HG03378 (cell line): Measurements from ENCODE around the gene CEP192.
"Not testable (repeated sequence)": the region's sequence is repeated elsewhere in the genome, so short reads cannot be mapped to it uniquely, and the experiment has no call there.

Experiments used
- ATAC-seq: cut with Tn5 transposase; IDR thresholded peaks from one replicate; pipeline ENCODE4 v1.9.1; 2021; ENCODE audit warnings: mild to moderate bottlenecking, moderate library complexity; ENCODE audit not compliant: unreplicated experiment

The CEP192 gene, protein sequence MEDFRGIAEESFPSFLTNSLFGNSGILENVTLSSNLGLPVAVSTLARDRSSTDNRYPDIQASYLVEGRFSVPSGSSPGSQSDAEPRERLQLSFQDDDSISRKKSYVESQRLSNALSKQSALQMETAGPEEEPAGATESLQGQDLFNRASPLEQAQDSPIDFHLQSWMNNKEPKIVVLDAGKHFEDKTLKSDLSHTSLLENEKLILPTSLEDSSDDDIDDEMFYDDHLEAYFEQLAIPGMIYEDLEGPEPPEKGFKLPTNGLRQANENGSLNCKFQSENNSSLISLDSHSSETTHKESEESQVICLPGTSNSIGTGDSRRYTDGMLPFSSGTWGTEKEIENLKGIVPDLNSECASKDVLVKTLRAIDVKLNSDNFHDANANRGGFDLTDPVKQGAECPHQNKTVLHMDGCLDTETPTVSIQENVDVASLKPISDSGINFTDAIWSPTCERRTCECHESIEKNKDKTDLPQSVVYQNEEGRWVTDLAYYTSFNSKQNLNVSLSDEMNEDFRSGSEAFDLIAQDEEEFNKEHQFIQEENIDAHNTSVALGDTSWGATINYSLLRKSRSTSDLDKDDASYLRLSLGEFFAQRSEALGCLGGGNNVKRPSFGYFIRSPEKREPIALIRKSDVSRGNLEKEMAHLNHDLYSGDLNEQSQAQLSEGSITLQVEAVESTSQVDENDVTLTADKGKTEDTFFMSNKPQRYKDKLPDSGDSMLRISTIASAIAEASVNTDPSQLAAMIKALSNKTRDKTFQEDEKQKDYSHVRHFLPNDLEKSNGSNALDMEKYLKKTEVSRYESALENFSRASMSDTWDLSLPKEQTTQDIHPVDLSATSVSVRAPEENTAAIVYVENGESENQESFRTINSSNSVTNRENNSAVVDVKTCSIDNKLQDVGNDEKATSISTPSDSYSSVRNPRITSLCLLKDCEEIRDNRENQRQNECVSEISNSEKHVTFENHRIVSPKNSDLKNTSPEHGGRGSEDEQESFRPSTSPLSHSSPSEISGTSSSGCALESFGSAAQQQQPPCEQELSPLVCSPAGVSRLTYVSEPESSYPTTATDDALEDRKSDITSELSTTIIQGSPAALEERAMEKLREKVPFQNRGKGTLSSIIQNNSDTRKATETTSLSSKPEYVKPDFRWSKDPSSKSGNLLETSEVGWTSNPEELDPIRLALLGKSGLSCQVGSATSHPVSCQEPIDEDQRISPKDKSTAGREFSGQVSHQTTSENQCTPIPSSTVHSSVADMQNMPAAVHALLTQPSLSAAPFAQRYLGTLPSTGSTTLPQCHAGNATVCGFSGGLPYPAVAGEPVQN (N-terminal part only)

DNA sequence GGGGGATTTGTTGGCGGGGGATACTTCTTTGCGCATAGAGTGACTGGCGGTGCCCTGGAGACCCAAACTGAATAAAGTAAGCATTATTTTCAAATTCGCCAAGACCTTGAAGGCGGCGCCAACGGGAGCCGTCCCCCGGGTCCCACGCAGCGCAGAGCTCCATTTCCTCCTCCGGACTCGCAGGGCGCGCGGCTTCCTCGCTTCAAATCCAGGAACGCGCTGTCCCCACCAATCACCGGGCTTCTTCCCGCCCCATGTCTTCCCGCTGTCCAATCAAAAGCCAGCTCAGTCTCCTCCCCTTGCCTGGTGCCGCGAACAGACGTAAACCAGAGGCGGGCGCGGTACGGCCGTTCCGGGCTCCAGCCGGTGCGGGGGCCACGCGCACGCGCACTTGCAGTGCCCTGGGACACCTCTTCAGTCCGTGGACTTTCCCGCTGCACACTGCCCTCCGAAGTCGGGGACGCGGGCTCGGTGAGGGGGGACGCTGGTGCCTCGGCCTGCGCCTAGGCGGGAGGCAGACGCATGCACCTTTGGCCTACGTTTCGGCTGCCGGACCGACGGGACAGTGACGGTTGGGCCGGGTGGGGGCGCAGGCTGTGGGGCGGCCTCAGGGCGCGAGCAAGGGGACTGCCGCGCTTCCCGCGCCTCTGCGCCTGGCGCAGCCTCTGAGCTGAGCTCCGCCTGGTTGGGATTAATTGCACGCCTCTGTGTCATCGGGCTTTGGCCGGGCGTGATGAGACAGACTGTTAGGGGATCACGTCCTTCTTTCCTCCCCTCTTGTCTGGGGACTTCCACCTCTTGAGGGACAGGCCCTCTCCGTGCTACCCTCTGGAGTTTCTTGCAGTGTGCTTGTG lies at the start of gene CEP192:
TSS of gene CEP192 (plus strand) at position 396 of the 854 bp plus-strand sequence. CDS start 8,063 bp downstream, outside the sequence.
- ATAC-seq, result peak; percentile 76

GRCh38 chr18:12943215-12943614 lies 47.9 kb upstream of the CEP192 start:
- no peak for ATAC-seq

- no peak for ATAC-seq
Measured at GRCh38 chr18:12944709-12945108, 46.5 kb upstream of the CEP192 start.

DNA sequence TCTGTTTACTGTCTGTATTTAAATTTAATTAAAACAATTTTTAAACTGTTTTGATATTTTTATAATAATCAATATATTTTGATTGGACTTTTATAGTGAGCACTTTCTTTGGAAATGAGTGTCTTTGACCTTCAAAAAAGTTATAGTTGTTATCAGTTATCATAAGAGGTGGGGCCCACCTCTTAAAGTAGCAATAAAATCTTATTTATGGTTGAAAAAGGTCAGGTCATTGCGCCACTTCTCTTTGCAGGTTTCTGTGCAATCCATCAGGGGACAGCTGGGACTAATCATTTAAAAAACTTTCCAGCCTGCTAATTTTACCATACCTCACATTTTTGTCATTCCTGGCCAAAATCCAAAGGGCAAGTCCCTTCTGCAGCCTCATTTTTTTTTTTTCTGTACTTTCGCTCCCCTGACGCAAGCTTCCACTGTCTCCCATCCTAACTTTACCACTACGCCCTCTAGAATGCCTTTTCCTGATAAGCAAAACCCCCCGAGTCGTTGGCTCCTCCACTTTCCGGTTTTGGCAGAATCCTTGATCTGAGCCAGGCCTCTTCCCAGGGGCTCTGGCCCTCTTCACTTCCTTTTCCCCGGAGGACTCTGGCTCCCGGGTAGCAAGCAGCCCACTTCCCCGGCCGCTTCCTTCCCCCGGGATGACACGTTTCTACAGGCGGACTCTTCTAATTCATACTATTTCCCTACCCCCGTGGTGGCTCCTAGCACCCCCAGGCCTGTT lies 44.4 kb upstream of the CEP192 start:
- no peak for ATAC-seq

GRCh38 chr18:12947285-12948049 lies 43.7 kb upstream of the CEP192 start, which contains the start of gene SEH1L:
TSS of gene SEH1L (plus strand) at chr18:12948011. CDS start at chr18:12948122, 111 bp downstream.
- peak; percentile 45 for ATAC-seq

GRCh38 chr18:12948050-12948804 lies 42.9 kb upstream of the CEP192 start:
- ATAC-seq, result peak; percentile 63

- ATAC-seq, result no peak
Measured at GRCh38 chr18:12958478-12958877, 32.7 kb upstream of the CEP192 start.

- ATAC-seq, result no peak
Measured at GRCh38 chr18:12960395-12960794, 30.8 kb upstream of the CEP192 start.

GRCh38 chr18:12960853-12961397 lies 30.2 kb upstream of the CEP192 start:
- ATAC-seq, result no peak

- ATAC-seq, result no peak
Measured at GRCh38 chr18:12963069-12963468, 28.1 kb upstream of the CEP192 start.

DNA sequence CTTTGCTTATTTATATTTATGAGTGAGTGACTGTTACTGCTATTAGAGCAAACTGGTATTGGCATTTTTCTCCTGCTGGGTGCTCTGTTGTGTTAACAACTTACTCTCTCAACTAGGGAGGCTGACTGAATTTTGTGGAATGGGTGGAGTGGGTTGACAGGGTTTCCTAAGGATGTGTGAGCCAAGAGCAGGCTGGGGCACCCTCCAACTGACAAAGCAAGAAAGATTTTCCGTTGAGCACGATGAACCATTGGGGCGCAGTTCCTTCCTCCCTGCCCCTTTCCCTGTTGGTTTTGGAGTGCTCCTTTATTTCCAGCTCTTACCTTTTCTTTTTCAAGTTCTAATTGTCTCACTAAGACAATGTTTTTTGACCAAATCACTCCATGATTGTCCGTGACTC lies 23.0 kb upstream of the CEP192 start:
- no peak for ATAC-seq

- no peak for ATAC-seq
Measured at GRCh38 chr18:12968619-12969018, 22.5 kb upstream of the CEP192 start.

GRCh38 chr18:12973562-12974213 lies 17.5 kb upstream of the CEP192 start:
- ATAC-seq, result no peak

- ATAC-seq, result no peak
Measured at GRCh38 chr18:12975488-12975887, 15.7 kb upstream of the CEP192 start.

GRCh38 chr18:12976305-12976704 lies 14.9 kb upstream of the CEP192 start:
- ATAC-seq, result no peak

GRCh38 chr18:12980065-12980464 lies 11.1 kb upstream of the CEP192 start:
- ATAC-seq, result not testable (repeated sequence)
